ENCODE measurements around the gene NFIB.

The NFIB gene

GRCh38 chr9:14309403-14309802 is 4.5 kb downstream of the NFIB start:
- H3K4me1 ChIP-seq (ENCODE audit: insufficient read depth, low read length) = peaks cover 20% of the 10 kb centered on the region
- no peak overlapping the region for H3K4me3 ChIP-seq (ENCODE audit: low read length)
- H3K27me3 ChIP-seq (ENCODE audit: insufficient read depth, low read length) = peaks cover 25% of the 10 kb centered on the region
- H3K9me3 ChIP-seq (ENCODE audit: insufficient read depth, low read depth, low read length) = no peaks in the 10 kb centered on the region
- no peak overlapping the region for H3K9ac ChIP-seq (ENCODE audit: low read depth, low read length)
- no peak overlapping the region for H3K27ac ChIP-seq (ENCODE audit: low read length)
- H3K36me3 ChIP-seq (ENCODE audit: insufficient read depth, low read depth, low read length) = peaks cover 17% of the 10 kb centered on the region

DNA sequence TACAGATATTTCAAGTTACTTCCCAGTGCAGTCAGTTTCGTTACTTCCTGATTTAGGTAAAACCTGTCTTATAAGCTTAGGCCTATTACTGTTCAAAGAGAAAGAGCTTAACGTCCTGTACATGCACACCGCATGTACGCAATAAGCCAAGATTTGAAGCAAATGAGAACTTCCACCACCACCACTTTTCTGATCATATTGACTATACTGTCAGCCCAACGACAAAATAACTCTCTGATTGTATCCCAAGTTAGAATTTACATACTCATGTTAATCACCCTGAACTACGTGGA is 5.1 kb downstream of the NFIB start:
- H3K4me1 ChIP-seq (ENCODE audit: insufficient read depth, low read length) = peaks cover 20% of the 10 kb centered on the region
- no peak overlapping the region for H3K4me3 ChIP-seq (ENCODE audit: low read length)
- H3K9ac ChIP-seq (ENCODE audit: low read depth, low read length) = no peak overlapping the region
- H3K9me3 ChIP-seq (ENCODE audit: insufficient read depth, low read depth, low read length) = no peaks in the 10 kb centered on the region
- peaks cover 25% of the 10 kb centered on the region for H3K27me3 ChIP-seq (ENCODE audit: insufficient read depth, low read length)
- H3K27ac ChIP-seq (ENCODE audit: low read length) = no peak overlapping the region
- peaks cover 21% of the 10 kb centered on the region for H3K36me3 ChIP-seq (ENCODE audit: insufficient read depth, low read depth, low read length)

DNA sequence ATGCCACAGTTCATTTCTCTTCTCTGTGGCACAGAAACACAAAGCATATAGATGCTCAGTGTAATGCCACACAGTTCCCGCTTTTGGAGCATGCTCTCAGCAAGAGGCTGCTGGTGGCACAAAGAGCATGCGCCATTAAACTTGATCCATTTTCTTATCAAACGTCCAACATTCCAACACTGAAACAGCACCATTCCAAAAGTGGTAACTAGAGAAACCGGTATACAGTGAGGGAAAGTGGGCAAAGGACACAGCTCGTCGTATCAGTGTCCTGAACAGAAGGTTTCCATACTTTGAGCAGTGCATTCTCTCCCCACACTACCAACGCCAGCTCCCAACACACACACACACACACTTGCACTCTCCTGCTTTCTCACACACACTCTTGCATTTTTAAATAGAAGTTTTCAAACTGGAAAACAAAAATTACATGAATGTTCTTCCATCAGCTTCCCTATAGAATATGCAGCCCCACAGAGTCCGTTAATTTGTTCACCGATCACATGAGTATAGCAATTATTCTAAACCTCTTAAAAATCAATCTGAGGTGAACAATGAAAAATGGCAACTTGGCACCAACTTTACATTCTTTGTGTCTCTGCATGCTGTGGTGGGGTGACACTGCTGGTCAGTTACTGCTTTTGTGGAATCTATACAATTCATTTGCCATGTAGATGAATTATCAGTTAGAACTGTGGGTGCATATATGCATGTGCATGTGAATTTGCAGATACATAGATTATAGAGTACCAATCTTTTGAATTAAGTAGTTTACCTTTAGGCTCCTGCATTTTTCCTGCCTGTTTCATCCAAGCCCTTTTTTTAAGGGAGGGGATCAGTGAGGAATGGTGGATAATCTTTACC is 5.7 kb downstream of the NFIB start:
- peaks cover 21% of the 10 kb centered on the region for H3K27me3 ChIP-seq (ENCODE audit: insufficient read depth, low read length)
- H3K4me1 ChIP-seq (ENCODE audit: insufficient read depth, low read length) = peaks cover 20% of the 10 kb centered on the region
- H3K9me3 ChIP-seq (ENCODE audit: insufficient read depth, low read depth, low read length) = no peaks in the 10 kb centered on the region
- no peak overlapping the region for H3K27ac ChIP-seq (ENCODE audit: low read length)
- H3K36me3 ChIP-seq (ENCODE audit: insufficient read depth, low read depth, low read length) = peaks cover 21% of the 10 kb centered on the region
- no peak overlapping the region for H3K9ac ChIP-seq (ENCODE audit: low read depth, low read length)
- H3K4me3 ChIP-seq (ENCODE audit: low read length) = no peak overlapping the region

- no peak overlapping the region for H3K27ac ChIP-seq (ENCODE audit: low read length)
Observed at GRCh38 chr9:14306672-14307660, 7.0 kb downstream of the NFIB start.

GRCh38 chr9:14306188-14306587 is 7.8 kb downstream of the NFIB start:
- Histone ChIP-seq H3K27me3 (ENCODE audit: insufficient read depth, low read length) (peaks cover 2% of the 10 kb centered on the region; the same call in 1 of the 2 replicates), H3K9ac (ENCODE audit: low read depth, low read length) (no peak overlapping the region), H3K4me1 (ENCODE audit: insufficient read depth, low read length) (peaks cover 15% of the 10 kb centered on the region), H3K4me3 (ENCODE audit: low read length) (no peak overlapping the region), H3K9me3 (ENCODE audit: insufficient read depth, low read depth, low read length) (no peaks in the 10 kb centered on the region), H3K36me3 (ENCODE audit: insufficient read depth, low read depth, low read length) (peaks cover 21% of the 10 kb centered on the region), H3K27ac (ENCODE audit: low read length) (no peak overlapping the region)

More at GRCh38 chr9:14306672-14307660, 7.0 kb downstream of the NFIB start:
- Histone ChIP-seq H3K9me3 (ENCODE audit: insufficient read depth, low read depth, low read length) (no peaks in the 10 kb centered on the region), H3K36me3 (ENCODE audit: insufficient read depth, low read depth, low read length) (peaks cover 21% of the 10 kb centered on the region), H3K27me3 (ENCODE audit: insufficient read depth, low read length) (peaks cover 10% of the 10 kb centered on the region), H3K4me1 (ENCODE audit: insufficient read depth, low read length) (peaks cover 17% of the 10 kb centered on the region), H3K4me3 (ENCODE audit: low read length) (no peak overlapping the region), H3K9ac (ENCODE audit: low read depth, low read length) (no peak overlapping the region)

- no peak overlapping the region for H3K4me3 ChIP-seq (ENCODE audit: low read length)
Observed at GRCh38 chr9:14304259-14304658, 9.7 kb downstream of the NFIB start.

GRCh38 chr9:14303521-14303920 is 10.4 kb downstream of the NFIB start:
- H3K4me1 ChIP-seq (ENCODE audit: insufficient read depth, low read length) = no peaks in the 10 kb centered on the region
- peaks cover 21% of the 10 kb centered on the region for H3K36me3 ChIP-seq (ENCODE audit: insufficient read depth, low read depth, low read length)
- no peak overlapping the region for H3K9ac ChIP-seq (ENCODE audit: low read depth, low read length)
- no peak overlapping the region for H3K27ac ChIP-seq (ENCODE audit: low read length)
- H3K27me3 ChIP-seq (ENCODE audit: insufficient read depth, low read length) = no peaks in the 10 kb centered on the region
- H3K9me3 ChIP-seq (ENCODE audit: insufficient read depth, low read depth, low read length) = no peaks in the 10 kb centered on the region
- H3K4me3 ChIP-seq (ENCODE audit: low read length) = no peak overlapping the region

More at GRCh38 chr9:14304259-14304658, 9.7 kb downstream of the NFIB start:
- no peaks in the 10 kb centered on the region for H3K9me3 ChIP-seq (ENCODE audit: insufficient read depth, low read depth, low read length)
- peaks cover 6% of the 10 kb centered on the region for H3K4me1 ChIP-seq (ENCODE audit: insufficient read depth, low read length)
- H3K9ac ChIP-seq (ENCODE audit: low read depth, low read length) = no peak overlapping the region
- H3K27me3 ChIP-seq (ENCODE audit: insufficient read depth, low read length) = no peaks in the 10 kb centered on the region
- no peak overlapping the region for H3K27ac ChIP-seq (ENCODE audit: low read length)
- H3K36me3 ChIP-seq (ENCODE audit: insufficient read depth, low read depth, low read length) = peaks cover 21% of the 10 kb centered on the region

GRCh38 chr9:14303100-14303499 is 10.8 kb downstream of the NFIB start:
- Histone ChIP-seq H3K36me3 (ENCODE audit: insufficient read depth, low read depth, low read length) (peaks cover 21% of the 10 kb centered on the region), H3K27ac (ENCODE audit: low read length) (no peak overlapping the region), H3K27me3 (ENCODE audit: insufficient read depth, low read length) (no peaks in the 10 kb centered on the region), H3K4me1 (ENCODE audit: insufficient read depth, low read length) (no peaks in the 10 kb centered on the region), H3K9ac (ENCODE audit: low read depth, low read length) (no peak overlapping the region), H3K4me3 (ENCODE audit: low read length) (no peak overlapping the region), H3K9me3 (ENCODE audit: insufficient read depth, low read depth, low read length) (no peaks in the 10 kb centered on the region)

DNA sequence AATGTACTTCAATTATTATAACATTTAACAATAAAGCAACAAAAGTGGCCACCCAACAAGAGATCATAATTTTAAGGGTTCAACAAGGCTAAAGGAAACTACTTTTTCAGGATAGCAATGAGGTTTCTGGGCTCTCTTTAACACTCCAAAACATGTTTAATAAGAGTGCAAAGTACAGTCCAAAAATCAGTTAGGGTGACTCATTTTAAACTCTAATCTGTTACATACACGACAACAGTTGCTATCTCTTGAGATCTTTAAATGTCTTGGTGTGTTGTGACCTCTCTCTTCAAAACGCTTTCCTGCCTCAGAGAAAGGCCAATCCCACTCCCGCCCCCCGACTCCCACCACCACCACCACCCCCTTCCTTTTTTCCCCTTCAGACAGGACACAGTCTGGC is 11.5 kb downstream of the NFIB start:
- H3K9me3 ChIP-seq (ENCODE audit: insufficient read depth, low read depth, low read length) = no peaks in the 10 kb centered on the region
- H3K27ac ChIP-seq (ENCODE audit: low read length) = no peak overlapping the region
- no peak overlapping the region for H3K9ac ChIP-seq (ENCODE audit: low read depth, low read length)
- H3K27me3 ChIP-seq (ENCODE audit: insufficient read depth, low read length) = no peaks in the 10 kb centered on the region
- no peaks in the 10 kb centered on the region for H3K4me1 ChIP-seq (ENCODE audit: insufficient read depth, low read length)
- H3K36me3 ChIP-seq (ENCODE audit: insufficient read depth, low read depth, low read length) = peaks cover 21% of the 10 kb centered on the region
- H3K4me3 ChIP-seq (ENCODE audit: low read length) = no peak overlapping the region

DNA sequence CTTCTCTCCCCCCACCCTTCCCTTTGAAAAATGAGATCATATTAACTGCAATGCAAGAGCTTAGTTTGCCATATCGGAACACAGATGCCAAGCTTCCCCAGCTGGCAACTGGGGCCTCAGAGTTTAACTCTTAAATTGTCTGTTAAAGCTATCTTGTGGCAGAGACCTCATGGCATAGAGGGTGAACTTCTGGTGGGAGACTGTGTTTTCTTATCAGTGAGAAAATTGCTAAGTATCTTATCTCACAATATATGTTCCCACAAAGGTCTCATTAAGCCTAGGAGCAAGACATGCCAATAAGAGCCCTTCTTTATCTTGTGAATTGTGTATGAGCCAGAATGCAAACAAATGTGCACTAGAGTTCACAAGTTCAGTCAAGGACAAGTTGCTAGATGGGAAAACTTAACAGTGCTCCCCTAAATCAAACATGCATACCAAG is 12.3 kb downstream of the NFIB start:
- no peak overlapping the region for H3K4me3 ChIP-seq (ENCODE audit: low read length)
- no peaks in the 10 kb centered on the region for H3K27me3 ChIP-seq (ENCODE audit: insufficient read depth, low read length)
- no peak overlapping the region for H3K9ac ChIP-seq (ENCODE audit: low read depth, low read length)

DNA sequence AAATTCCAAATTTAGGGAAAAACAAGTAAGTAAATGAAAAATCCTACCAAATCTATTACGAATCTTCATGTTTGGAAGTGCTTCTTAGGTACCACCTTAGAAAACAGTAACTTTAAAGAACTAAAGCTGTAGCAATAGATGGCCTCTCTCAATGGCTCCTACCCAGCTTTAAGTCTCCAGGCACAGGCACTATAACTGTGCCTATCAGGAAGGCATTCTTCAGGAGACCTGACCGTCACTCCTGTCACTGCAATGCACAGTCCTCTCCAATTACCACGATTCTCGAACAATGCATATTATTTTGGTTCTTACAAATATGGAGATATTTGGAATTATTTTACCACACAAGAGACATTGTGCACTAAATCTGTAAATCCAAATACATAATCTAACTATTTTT is 12.9 kb downstream of the NFIB start:
- no peaks in the 10 kb centered on the region for H3K4me1 ChIP-seq (ENCODE audit: insufficient read depth, low read length)
- H3K27ac ChIP-seq (ENCODE audit: low read length) = no peak overlapping the region
- H3K27me3 ChIP-seq (ENCODE audit: insufficient read depth, low read length) = no peaks in the 10 kb centered on the region
- H3K9me3 ChIP-seq (ENCODE audit: insufficient read depth, low read depth, low read length) = no peaks in the 10 kb centered on the region
- H3K9ac ChIP-seq (ENCODE audit: low read depth, low read length) = no peak overlapping the region
- peaks cover 10% of the 10 kb centered on the region; the same call in 1 of the 2 replicates for H3K36me3 ChIP-seq (ENCODE audit: insufficient read depth, low read depth, low read length)
- H3K4me3 ChIP-seq (ENCODE audit: low read length) = no peak overlapping the region

More for the DNA sequence above, 12.3 kb downstream of the NFIB start:
- Histone ChIP-seq H3K9me3 (ENCODE audit: insufficient read depth, low read depth, low read length) (no peaks in the 10 kb centered on the region), H3K36me3 (ENCODE audit: insufficient read depth, low read depth, low read length) (peaks cover 14% of the 10 kb centered on the region), H3K4me1 (ENCODE audit: insufficient read depth, low read length) (no peaks in the 10 kb centered on the region), H3K27ac (ENCODE audit: low read length) (no peak overlapping the region)
